ENCODE data around the gene DGCR6L. TPM values are rescaled to one million over a fixed set of nuclear protein-coding genes. Genes with fewer than 3 reads are reported as not detected.
"Not testable (repeated sequence)": the region's sequence is repeated elsewhere in the genome, so short reads cannot be mapped to it uniquely, and the experiment has no call there.

Gene DGCR6L
- 10 to 100 TPM; 56.2 to 81.0 (median 79.3) TPM for total RNA-seq

DNA sequence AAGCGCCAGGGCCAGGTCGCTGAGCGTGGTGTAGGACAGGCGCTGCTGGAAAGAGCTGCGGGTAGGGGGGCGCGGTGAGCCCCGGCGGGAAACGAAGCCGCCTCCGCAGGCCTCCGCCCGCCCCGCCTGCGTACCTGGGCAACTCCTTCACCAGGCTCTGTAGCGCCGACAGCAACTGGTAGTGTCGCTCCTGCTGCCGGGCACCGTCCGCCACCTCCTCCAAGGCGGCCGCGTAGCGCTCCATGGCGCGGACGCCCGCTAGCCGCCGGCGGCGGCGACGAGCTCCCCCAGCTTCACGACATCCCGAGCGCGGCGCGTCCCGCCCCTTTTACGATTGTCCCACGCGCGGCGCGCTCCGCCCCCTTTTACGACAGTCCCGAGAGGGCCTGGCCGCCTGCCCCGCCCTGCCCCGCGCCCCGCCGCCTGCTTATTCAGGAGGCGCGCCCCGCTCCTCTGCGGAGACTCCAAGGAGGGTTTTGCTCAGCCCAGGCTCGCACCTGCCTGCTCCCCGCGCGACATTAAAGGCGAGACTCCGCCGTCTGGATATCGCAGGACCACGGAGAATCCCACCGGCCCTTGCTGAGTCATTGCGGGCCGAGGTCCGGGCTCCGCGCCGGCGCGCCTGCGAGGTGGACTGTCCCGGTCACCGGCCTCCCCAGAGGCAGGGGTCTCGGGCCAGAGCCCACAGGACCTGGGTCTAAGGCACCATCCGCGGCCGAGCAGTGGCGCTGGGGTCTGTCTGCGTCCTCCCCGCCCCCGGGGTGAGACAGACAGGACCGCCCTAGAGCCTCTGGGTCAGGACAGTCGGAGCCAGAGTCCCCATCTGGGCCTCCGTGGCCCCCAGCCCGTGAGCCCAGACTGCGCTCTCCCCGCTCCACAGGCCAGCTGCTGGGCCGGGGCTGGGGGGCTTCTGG lies at the start of gene DGCR6L:
Gene DGCR6L, minus strand, starts transcription at position 316 of the 914 bp plus-strand sequence. Its CDS starts 72 bp downstream, at position 244.
- 0% methylated on average over 6 to 47 of the region's 98 CpGs for WGBS, 2 donors
- peak; percentile 92 to 99 for DNase-seq (ENCODE audit: low spot score in 2 of 2)
- TF ChIP-seq, protein P1, sequence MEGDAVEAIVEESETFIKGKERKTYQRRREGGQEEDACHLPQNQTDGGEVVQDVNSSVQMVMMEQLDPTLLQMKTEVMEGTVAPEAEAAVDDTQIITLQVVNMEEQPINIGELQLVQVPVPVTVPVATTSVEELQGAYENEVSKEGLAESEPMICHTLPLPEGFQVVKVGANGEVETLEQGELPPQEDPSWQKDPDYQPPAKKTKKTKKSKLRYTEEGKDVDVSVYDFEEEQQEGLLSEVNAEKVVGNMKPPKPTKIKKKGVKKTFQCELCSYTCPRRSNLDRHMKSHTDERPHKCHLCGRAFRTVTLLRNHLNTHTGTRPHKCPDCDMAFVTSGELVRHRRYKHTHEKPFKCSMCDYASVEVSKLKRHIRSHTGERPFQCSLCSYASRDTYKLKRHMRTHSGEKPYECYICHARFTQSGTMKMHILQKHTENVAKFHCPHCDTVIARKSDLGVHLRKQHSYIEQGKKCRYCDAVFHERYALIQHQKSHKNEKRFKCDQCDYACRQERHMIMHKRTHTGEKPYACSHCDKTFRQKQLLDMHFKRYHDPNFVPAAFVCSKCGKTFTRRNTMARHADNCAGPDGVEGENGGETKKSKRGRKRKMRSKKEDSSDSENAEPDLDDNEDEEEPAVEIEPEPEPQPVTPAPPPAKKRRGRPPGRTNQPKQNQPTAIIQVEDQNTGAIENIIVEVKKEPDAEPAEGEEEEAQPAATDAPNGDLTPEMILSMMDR (IDR thresholded peaks at IDR 0.05): no peak
- TF ChIP-seq POLR2A (IDR thresholded peaks at IDR 0.05): no peak
- intact Hi-C loops (cut with DNase I; ENCODE audit: low total_unique reads): no loop called here
- H3K4me3 ChIP-seq (ENCODE audit: low read depth, poor library complexity, severe bottlenecking): peak within 1 kb of the TSS; percentile 89

DNA sequence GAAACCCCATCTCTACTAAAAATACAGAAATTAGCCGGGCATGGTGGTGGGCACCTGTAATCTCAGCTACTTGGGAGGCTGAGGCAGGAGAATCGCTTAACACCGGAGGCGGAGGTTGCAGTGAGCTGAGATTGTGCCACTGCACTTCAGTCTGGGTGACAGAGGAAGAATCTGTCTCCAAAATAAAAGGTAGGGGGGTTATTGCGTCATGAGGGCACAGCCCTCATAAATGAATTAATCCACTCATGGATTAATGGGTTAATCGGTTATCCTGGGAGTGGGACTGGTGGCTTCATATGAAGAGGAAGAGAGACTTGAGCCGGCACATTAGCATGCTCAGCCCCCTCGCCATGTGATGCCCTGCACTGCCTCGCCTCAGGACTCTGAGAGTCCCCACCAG lies 49.0 kb upstream of the DGCR6L start:
- WGBS, 2 donors: 82 to 90% methylated on average over 9 of the region's 9 CpGs
- peak in 1 of 2 donors; percentile 32 for DNase-seq (ENCODE audit: low spot score in 2 of 2)
- intact Hi-C loops (cut with DNase I; ENCODE audit: low total_unique reads): not testable (repeated sequence)

DNA sequence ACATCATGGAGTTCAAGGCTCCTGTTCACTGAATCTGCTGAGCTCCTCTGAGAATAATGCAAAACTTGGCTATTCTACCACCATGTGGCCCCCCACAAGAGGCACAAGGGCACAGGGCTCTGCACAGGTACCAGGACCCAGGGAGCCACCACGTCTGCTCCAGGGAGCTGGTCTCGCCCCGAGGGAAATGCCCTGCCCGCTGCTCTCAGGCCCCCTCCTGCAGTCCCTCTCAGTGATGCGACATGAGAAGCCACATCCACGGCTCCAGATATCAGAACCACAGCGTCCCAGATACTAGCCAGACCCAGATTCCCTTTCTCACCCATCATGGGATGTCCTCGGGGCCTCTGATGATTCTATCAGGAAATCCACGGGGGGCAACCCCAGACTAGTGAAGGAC lies 47.0 kb upstream of the DGCR6L start:
- H3K4me3 ChIP-seq (ENCODE audit: low read depth, poor library complexity, severe bottlenecking); DNase-seq (ENCODE audit: low spot score in 2 of 2); intact Hi-C loops (cut with DNase I; ENCODE audit: low total_unique reads): not testable (repeated sequence)
- 62 to 87% methylated on average over 9 of the region's 9 CpGs for WGBS, 2 donors

More for the DNA sequence above, 49.0 kb upstream of the DGCR6L start:
- H3K4me3 ChIP-seq (ENCODE audit: low read depth, poor library complexity, severe bottlenecking): not testable (repeated sequence)

DNA sequence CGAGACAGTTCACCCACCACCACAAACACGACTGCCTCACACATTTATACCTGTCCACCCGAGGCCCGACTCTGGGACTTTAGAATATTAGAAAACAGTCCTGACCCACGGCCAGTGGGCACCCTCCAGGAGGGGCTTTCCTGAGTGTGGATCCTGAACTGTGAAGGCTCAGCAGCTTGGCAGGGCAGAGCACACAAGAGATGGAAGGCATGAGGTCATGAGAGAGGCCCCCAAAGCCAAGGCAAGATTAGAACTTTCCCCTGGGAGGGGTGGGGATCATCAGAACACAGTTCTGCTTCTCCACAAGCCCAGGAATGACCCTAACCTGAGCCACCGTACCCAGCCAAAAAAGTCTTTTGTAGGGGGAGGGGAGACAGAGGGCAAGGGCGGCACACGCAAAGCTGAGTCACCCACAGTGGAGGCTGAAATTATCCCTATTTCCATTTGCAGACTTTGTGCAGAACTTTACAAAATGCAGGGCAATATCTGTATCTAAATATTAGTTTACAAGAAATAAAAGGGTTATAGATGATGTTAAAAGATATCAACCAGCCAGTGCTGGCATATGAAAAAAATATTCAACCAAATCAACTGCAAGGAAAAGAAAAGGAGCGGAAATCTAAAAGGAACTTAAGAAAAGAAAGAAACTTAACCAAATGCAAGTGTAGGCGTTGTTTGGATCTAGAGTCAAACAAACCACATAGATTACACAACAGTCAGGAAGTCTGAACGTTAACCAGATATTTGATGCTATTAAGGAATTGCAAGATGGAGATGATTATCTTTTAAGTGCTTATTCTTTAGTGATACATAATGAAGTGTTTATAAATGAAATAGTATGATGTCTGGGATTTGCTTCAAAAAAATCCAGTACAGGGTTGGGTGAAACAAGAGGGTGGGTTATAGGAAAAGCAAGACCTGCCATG lies 44.7 kb upstream of the DGCR6L start:
- DNase-seq (ENCODE audit: low spot score in 2 of 2); H3K4me3 ChIP-seq (ENCODE audit: low read depth, poor library complexity, severe bottlenecking); intact Hi-C loops (cut with DNase I; ENCODE audit: low total_unique reads): not testable (repeated sequence)
- 59 to 63% methylated on average over 11 of the region's 11 CpGs for WGBS, 2 donors

DNA sequence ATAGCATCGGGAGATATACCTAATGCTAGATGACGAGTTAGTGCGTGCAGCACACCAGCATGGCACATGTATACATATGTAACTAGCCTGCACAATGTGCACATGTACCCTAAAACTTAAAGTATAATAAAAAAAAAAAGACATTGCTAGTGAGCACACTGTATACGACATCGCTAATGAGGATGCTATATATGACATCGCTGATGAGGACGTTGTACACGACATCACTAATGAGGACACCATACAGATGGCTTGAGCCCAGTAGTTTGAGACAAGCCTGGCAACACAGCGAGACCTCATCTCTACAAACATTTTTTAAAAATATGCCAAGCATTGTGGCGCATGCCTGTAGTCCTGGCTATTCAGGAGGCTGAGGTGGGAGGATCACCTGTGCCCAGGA lies 42.5 kb upstream of the DGCR6L start:
- DNase-seq (ENCODE audit: low spot score in 2 of 2); intact Hi-C loops (cut with DNase I; ENCODE audit: low total_unique reads); H3K4me3 ChIP-seq (ENCODE audit: low read depth, poor library complexity, severe bottlenecking): not testable (repeated sequence)
- 87 to 94% methylated on average over 10 of the region's 10 CpGs for WGBS, 2 donors

DNA sequence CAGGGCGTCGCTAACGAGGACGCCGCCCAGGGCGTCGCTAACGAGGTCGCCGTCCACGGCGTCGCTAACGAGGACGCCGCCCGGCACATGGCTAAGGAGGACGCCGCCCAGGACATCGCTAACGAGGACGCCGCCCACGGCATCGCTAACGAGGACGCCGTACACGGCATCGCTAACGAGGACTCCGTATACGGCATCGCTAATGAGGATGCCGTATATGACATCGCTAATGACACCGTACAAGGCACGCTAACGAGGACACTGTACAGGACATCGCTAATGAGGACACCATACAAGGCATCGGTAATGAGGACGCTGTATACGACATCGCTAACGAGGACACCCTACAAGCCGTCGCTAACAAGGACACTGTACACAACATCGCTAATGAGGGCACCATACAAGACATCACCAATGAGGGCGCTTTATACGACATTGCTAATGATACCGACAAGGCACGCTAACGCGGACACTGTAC lies 41.9 kb upstream of the DGCR6L start:
- H3K4me3 ChIP-seq (ENCODE audit: low read depth, poor library complexity, severe bottlenecking); intact Hi-C loops (cut with DNase I; ENCODE audit: low total_unique reads): not testable (repeated sequence)
- WGBS, 2 donors: 92 to 97% methylated on average over 54 of the region's 54 CpGs
- DNase-seq (ENCODE audit: low spot score in 2 of 2): peak in 1 of 2 donors; percentile 2

DNA sequence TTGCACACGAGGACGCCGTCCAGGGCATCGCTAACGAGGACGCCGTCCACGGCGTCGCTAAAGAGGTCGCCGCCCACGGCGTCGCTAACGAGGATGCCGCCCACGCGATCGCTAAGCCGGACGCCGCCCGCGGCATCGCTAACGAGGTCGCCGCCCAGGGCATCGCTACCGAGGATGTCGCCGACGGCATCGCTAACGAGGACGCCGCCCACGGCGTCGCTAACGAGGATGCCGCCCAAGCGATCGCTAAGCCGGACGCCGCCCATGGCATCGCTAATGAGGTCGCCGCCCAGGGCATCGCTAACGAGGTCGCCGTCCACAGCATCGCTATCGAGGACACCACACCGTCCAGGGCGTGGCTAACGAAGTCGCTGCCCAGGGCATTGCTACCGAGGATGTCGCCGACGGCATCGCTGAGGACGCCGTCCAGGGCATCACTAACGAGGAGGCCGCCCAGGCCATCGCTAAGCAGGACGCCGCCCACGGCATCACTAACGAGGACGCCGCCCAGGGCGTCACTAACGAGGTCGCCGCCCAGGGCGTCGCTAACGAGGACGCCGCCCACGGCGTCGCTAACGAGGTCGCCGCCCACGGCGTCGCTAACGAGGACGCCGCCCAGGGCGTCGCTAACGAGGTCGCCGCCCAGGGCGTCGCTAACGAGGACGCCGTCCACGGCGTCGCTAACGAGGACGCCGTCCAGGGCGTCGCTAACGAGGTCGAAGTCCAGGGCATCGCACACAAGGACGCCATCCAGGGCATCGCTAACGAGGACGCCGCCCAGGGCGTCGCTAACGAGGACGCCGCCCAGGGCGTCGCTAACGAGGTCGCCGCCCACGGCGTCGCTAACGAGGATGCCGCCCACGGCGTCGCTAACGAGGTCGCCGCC lies 41.2 kb upstream of the DGCR6L start:
- DNase-seq (ENCODE audit: low spot score in 2 of 2); H3K4me3 ChIP-seq (ENCODE audit: low read depth, poor library complexity, severe bottlenecking); intact Hi-C loops (cut with DNase I; ENCODE audit: low total_unique reads): not testable (repeated sequence)
- 90 to 93% methylated on average over 136 to 145 of the region's 145 CpGs for WGBS, 2 donors

DNA sequence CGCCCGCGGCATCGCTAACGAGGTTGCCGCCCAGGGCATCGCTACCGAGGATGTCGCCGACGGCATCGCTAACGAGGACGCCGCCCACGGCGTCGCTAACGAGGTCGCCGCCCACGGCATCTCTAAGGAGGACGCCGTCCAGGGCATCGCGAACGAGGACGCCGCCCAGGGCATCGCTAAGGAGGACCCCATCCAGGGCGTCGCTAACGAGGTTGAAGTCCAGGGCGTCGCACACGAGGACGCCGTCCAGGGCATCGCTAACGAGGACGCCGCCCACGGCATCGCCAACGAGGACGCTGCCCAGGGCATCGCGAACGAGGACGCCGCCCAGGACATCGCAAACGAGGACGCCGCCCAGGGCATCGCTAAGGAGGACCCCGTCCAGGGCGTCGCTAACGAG lies 40.4 kb upstream of the DGCR6L start:
- WGBS, 2 donors: 92% methylated on average over 60 of the region's 60 CpGs
- intact Hi-C loops (cut with DNase I; ENCODE audit: low total_unique reads); H3K4me3 ChIP-seq (ENCODE audit: low read depth, poor library complexity, severe bottlenecking); DNase-seq (ENCODE audit: low spot score in 2 of 2): not testable (repeated sequence)

DNA sequence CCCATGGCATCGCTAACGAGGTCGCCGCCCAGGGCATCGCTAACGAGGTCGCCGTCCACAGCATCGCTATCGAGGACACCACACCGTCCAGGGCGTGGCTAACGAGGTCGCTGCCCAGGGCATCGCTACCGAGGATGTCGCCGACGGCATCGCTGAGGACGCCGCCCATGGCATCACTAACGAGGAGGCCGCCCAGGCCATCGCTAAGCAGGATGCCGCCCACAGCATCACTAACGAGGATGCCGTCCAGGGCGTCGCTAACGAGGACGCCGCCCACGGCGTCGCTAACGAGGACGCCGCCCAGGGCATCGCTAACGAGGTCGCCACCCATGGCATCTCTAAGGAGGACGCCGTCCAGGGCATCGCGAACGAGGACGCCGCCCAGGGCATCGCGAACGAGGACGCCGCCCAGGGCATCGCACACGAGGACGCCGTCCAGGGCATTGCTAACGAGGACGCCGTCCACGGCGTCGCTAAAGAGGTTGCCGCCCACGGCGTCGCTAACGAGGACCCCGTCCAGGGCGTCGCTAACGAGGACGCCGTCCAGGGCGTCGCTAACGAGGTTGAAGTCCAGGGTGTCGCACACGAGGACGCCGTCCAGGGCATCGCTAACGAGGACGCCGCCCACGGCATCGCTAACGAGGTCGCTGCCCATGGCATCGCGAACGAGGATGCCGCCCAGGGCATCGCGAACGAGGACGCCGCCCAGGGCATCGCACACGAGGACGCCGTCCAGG lies 38.8 kb upstream of the DGCR6L start:
- intact Hi-C loops (cut with DNase I; ENCODE audit: low total_unique reads); H3K4me3 ChIP-seq (ENCODE audit: low read depth, poor library complexity, severe bottlenecking): not testable (repeated sequence)
- 94 to 96% methylated on average over 55 to 95 of the region's 103 CpGs for WGBS, 2 donors
- peak in 1 of 2 donors; percentile 10 for DNase-seq (ENCODE audit: low spot score in 2 of 2)

DNA sequence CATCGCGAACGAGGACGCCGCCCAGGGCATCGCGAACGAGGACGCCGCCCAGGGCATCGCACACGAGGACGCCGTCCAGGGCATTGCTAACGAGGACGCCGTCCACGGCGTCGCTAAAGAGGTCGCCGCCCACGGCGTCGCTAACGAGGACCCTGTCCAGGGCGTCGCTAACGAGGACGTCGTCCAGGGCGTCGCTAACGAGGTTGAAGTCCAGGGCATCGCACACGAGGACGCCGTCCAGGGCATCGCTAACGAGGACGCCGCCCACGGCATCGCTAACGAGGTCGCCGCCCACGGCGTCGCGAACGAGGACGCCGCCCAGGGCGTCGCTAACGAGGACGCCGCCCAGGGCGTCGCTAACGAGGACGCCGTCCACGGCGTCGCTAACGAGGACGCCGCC lies 38.1 kb upstream of the DGCR6L start:
- intact Hi-C loops (cut with DNase I; ENCODE audit: low total_unique reads); DNase-seq (ENCODE audit: low spot score in 2 of 2); H3K4me3 ChIP-seq (ENCODE audit: low read depth, poor library complexity, severe bottlenecking): not testable (repeated sequence)
- 93 to 95% methylated on average over 48 to 53 of the region's 70 CpGs for WGBS, 2 donors

DNA sequence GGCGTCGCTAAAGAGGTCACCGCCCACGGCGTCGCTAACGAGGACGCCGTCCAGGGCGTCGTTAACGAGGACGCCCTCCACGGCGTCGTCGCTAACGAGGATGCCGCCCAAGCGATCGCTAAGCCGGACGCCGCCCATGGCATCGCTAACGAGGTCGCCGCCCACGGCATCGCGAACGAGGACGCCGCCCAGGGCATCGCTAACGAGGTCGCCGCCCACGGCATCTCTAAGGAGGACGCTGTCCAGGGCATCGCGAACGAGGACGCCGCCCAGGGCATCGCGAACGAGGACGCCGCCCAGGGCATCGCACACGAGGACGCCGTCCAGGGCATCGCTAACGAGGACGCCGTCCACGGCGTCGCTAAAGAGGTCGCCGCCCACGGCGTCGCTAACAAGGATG lies 37.0 kb upstream of the DGCR6L start:
- intact Hi-C loops (cut with DNase I; ENCODE audit: low total_unique reads); H3K4me3 ChIP-seq (ENCODE audit: low read depth, poor library complexity, severe bottlenecking); DNase-seq (ENCODE audit: low spot score in 2 of 2): not testable (repeated sequence)
- 95 to 96% methylated on average over 41 to 65 of the region's 66 CpGs for WGBS, 2 donors

Data from lower leg skin (tissue), 4 donors.